Gastroesophageal sphincter (tissue), 4 donors: ENCODE data around the gene EZH1. TPM values are rescaled to one million over a fixed set of nuclear protein-coding genes. Genes with fewer than 3 reads are reported as not detected.

Source experiments
- ATAC-seq: fragments of 150-250 bp; one replicate; pipeline ENCODE4 v1.9.1; 2016; ENCODE audit warnings: mild to moderate bottlenecking, moderate library complexity
- H3K27ac ChIP-seq, 4 donors: fragments of 200-600 bp; sonication (generic) in 3 of 4; 1 replicate in 3 of 4; 2 replicates in 1 of 4; pipeline ENCODE4 v1.5.1; 2016 to 2019
- H3K27me3 ChIP-seq: fragments of 200-600 bp; sonication (generic); one replicate; pipeline ENCODE4 v1.5.1; 2019
- H3K36me3 ChIP-seq, 2 donors: fragments of 200-600 bp; sonication (generic); one replicate each; pipeline ENCODE4 v1.5.1; 2019; ENCODE audit warnings: control low read depth in 1 of 2
- H3K4me1 ChIP-seq, 3 donors: fragments of 200-600 bp; sonication (generic); 1 replicate in 2 of 3; 2 replicates in 1 of 3; pipeline ENCODE4 v1.5.1; 2016 to 2019; ENCODE audit warnings: control low read depth in 2 of 3
- H3K4me3 ChIP-seq, 2 donors: fragments of 200-600 bp; sonication (generic); one replicate each; pipeline ENCODE4 v1.5.1; 2019; ENCODE audit warnings: mild to moderate bottlenecking in 1 of 2, moderate library complexity in 1 of 2
- H3K9me3 ChIP-seq, 3 donors: fragments of 200-600 bp; sonication (generic); one replicate each; pipeline ENCODE4 v1.5.1; 2017 to 2019; ENCODE audit warnings: control low read depth in 2 of 3
- CTCF ChIP-seq, 4 experiments: fragments of 200-600 bp in 2 of 4; fragments of 450-650 bp in 2 of 4; sonication (generic) in 1 of 4; IDR thresholded peaks; one replicate each; pipeline ENCODE4 v1.5.1; 2017 to 2019; ENCODE audit warnings: antibody characterized with exemption in 4 of 4, mild to moderate bottlenecking in 2 of 4, moderate library complexity in 2 of 4
- EP300 ChIP-seq: sonication (generic); formaldehyde crosslinking; IDR thresholded peaks from one replicate; pipeline ENCODE4 v1.6.1; 2017; ENCODE audit warnings: antibody characterized with exemption, mild to moderate bottlenecking
- POLR2A ChIP-seq, 2 donors: fragments of 450-650 bp; IDR thresholded peaks; one replicate each; pipeline ENCODE4 v1.6.1; 2017; ENCODE audit warnings: antibody characterized with exemption in 2 of 2, mild to moderate bottlenecking in 2 of 2, moderate library complexity in 1 of 2
- POLR2AphosphoS5 ChIP-seq: sonication (generic); formaldehyde crosslinking; IDR thresholded peaks from one replicate; pipeline ENCODE4 v1.6.1; 2017; ENCODE audit warnings: antibody characterized with exemption
- WGBS, 2 donors: methylation state at CpG; one replicate each; pipeline ENCODE4 v1.1.5; 2018; ENCODE audit warnings: low coverage in 1 of 2; 5-methylcytosine and 5-hydroxymethylcytosine counted together
- small RNA-seq, 4 donors: library from RNA; depleted of rRNA; stranded (forward); fragments of <200 nt; gene quantifications; one replicate each; pipeline ENCODE3, GENCODE V24; 2016
- total RNA-seq, 4 donors: library from RNA; depleted of rRNA; stranded (reverse); fragments of >200 nt; gene quantifications; one replicate each; pipeline ENCODE4 v1.1.0, GENCODE V29; 2016

Gene EZH1
- total RNA-seq, 4 donors from 2014 or later: 57.2 to 90.4 (median 59.7) TPM

GRCh38 chr17:42655528-42655927 is 89.3 kb downstream of the EZH1 start:
- no peaks in the 10 kb centered on the region for H3K27me3 ChIP-seq
- no peaks in the 10 kb centered on the region for H3K36me3 ChIP-seq
- TF ChIP-seq EP300: no peak
- H3K9me3 ChIP-seq: no peaks in the 10 kb centered on the region
- H3K4me3 ChIP-seq: no peak overlapping the region
- ATAC-seq: no peak
- WGBS, 2 donors: 53 to 58% methylated on average over 2 of the region's 2 CpGs
- H3K27ac ChIP-seq: no peak overlapping the region
- peaks cover 0 to 35% (median 7%) of the 10 kb centered on the region in 3 donors for H3K4me1 ChIP-seq

- H3K27me3 ChIP-seq: no peaks in the 10 kb centered on the region
- no peaks in the 10 kb centered on the region for H3K9me3 ChIP-seq
- peak; percentile 76 for ATAC-seq
- WGBS, 2 donors: 0 to 17% methylated on average over 10 to 21 of the region's 42 CpGs
- peaks cover 0 to 18% (median 0%) of the 10 kb centered on the region in 3 donors for H3K4me1 ChIP-seq
- no peak for TF ChIP-seq POLR2A (IDR thresholded peaks at IDR 0.05)
- peak; percentile 24 for TF ChIP-seq POLR2AphosphoS5
- H3K4me3 ChIP-seq: peak overlapping the region; percentile 4 to 44
- peak overlapping the region; percentile 51 to 84 (median 81) for H3K27ac ChIP-seq
- no peaks in the 10 kb centered on the region for H3K36me3 ChIP-seq
These were observed 91.4 kb downstream of the EZH1 start for GRCh38 chr17:42653179-42654124.

- peaks cover 0 to 18% (median 0%) of the 10 kb centered on the region in 3 donors for H3K4me1 ChIP-seq
- no peaks in the 10 kb centered on the region for H3K36me3 ChIP-seq
- WGBS, 2 donors: 70 to 82% methylated on average over 4 of the region's 4 CpGs
- H3K27me3 ChIP-seq: no peaks in the 10 kb centered on the region
- H3K9me3 ChIP-seq: no peaks in the 10 kb centered on the region
- TF ChIP-seq POLR2A (IDR thresholded peaks at IDR 0.05) (no peak), EP300 (no peak), CTCF (IDR thresholded peaks at IDR 0.05) (no peak), POLR2AphosphoS5 (no peak)
- no peak overlapping the region for H3K27ac ChIP-seq
- no peak overlapping the region for H3K4me3 ChIP-seq
- ATAC-seq: no peak
These were observed 93.4 kb downstream of the EZH1 start for GRCh38 chr17:42651392-42651791.

Small RNA genes lying within 50 kb of the gene (small RNA-seq; reads per million reads assigned to genes)
- gene HMGN2P15 (0 reads per million in 4 donors), gene MIR6780A (0 to 0.37 (median 0.09) reads per million in 4 donors)

Other genes with a start within 250 kb of the EZH1 start
- gene NAGLU, start 208.8 kb downstream of the EZH1 start, total RNA-seq: 10 to 100 TPM; 31.9 to 46.9 (median 35.7) TPM
- gene HSD17B1, start 192.1 kb downstream of the EZH1 start, total RNA-seq: 1 to 10 TPM in 1 of 4 donors, under 1 TPM in 3; 0.39 to 1.4 (median 0.69) TPM
- gene COASY, start 182.9 kb downstream of the EZH1 start, total RNA-seq: 10 to 100 TPM; 16.8 to 25.8 (median 19.9) TPM
- gene MLX, start 177.9 kb downstream of the EZH1 start, total RNA-seq: 10 to 100 TPM; 24.4 to 33.9 (median 26.0) TPM
- gene PSMC3IP, start 167.3 kb downstream of the EZH1 start, total RNA-seq: 1 to 10 TPM; 4.0 to 6.8 (median 4.8) TPM
- 10 to 100 TPM; 50.6 to 65.8 (median 54.4) TPM for gene RETREG3, start 135.7 kb downstream of the EZH1 start, total RNA-seq
- gene TUBG1, start 135.4 kb downstream of the EZH1 start, total RNA-seq: 10 to 100 TPM; 21.8 to 56.6 (median 40.6) TPM
- 10 to 100 TPM; 19.7 to 57.3 (median 33.7) TPM for gene TUBG2, start 85.8 kb downstream of the EZH1 start, total RNA-seq
- 10 to 100 TPM; 13.7 to 40.8 (median 23.4) TPM for gene PLEKHH3, start 68.0 kb downstream of the EZH1 start, total RNA-seq
- gene CCR10, start 63.2 kb downstream of the EZH1 start, total RNA-seq: 1 to 10 TPM; 1.0 to 4.6 (median 1.5) TPM
- gene CNTNAP1, start 62.5 kb downstream of the EZH1 start, total RNA-seq: 10 to 100 TPM in 1 of 4 donors, 1 to 10 TPM in 3; 1.7 to 14.5 (median 9.1) TPM
- gene RAMP2, start 16.2 kb upstream of the EZH1 start, total RNA-seq: 10 to 100 TPM in 3 of 4 donors, 1 to 10 TPM in 1; 4.0 to 27.4 (median 21.5) TPM
- gene VPS25, start 28.4 kb upstream of the EZH1 start, total RNA-seq: 10 to 100 TPM; 43.1 to 64.0 (median 44.8) TPM
- gene WNK4, start 35.6 kb upstream of the EZH1 start, total RNA-seq: 1 to 10 TPM in 3 of 4 donors, under 1 TPM in 1; 0.78 to 6.7 (median 1.6) TPM
- 10 to 100 TPM; 55.3 to 81.4 (median 66.8) TPM for gene COA3, start 53.7 kb upstream of the EZH1 start, total RNA-seq
- gene CNTD1, start 53.8 kb upstream of the EZH1 start, total RNA-seq: under 1 TPM in 3 of 4 donors, not detected in 1; 0.20 to 0.93 (median 0.78) TPM
- 100 to 1,000 TPM; 143 to 185 (median 155) TPM for gene BECN1, start 79.2 kb upstream of the EZH1 start, total RNA-seq
- 100 to 1,000 TPM in 1 of 4 donors, 10 to 100 TPM in 3; 60.7 to 109 (median 82.0) TPM for gene PSME3, start 88.4 kb upstream of the EZH1 start, total RNA-seq
- gene AOC2, start 99.5 kb upstream of the EZH1 start, total RNA-seq: 1 to 10 TPM in 3 of 4 donors, under 1 TPM in 1; 0.81 to 1.7 (median 1.4) TPM
- 100 to 1,000 TPM in 2 of 4 donors, 10 to 100 TPM in 2; 48.3 to 196 (median 108) TPM for gene AOC3, start 106.2 kb upstream of the EZH1 start, total RNA-seq
- not detected for gene G6PC1, start 155.8 kb upstream of the EZH1 start, total RNA-seq
- 10 to 100 TPM; 10.9 to 39.5 (median 26.3) TPM for gene AARSD1, start 219.4 kb upstream of the EZH1 start, total RNA-seq
- gene PTGES3L, start 235.0 kb upstream of the EZH1 start, total RNA-seq: 10 to 100 TPM in 2 of 4 donors, 1 to 10 TPM in 2; 5.5 to 19.6 (median 10.1) TPM
- 10 to 100 TPM; 16.4 to 20.9 (median 19.4) TPM for gene RUNDC1, start 235.5 kb upstream of the EZH1 start, total RNA-seq